Body of pancreas (tissue), 4 donors: ENCODE measurements around the gene BCL6.

Experiments
- POLR2A ChIP-seq, 3 donors: fragments of 450-650 bp; IDR thresholded peaks; one replicate each; pipeline ENCODE4 v1.6.1; 2016; ENCODE audit warnings: antibody characterized with exemption in 3 of 3, mild to moderate bottlenecking in 2 of 3
- TF ChIP-seq, protein P1 (sequence below), 7 experiments: fragments of 450-650 bp in 4 of 7; fragments of 200-600 bp in 3 of 7; sonication (generic) in 3 of 7; IDR thresholded peaks; one replicate each; pipeline ENCODE4 v1.5.1; 2016 to 2019; ENCODE audit warnings: antibody characterized with exemption in 7 of 7

DNA sequence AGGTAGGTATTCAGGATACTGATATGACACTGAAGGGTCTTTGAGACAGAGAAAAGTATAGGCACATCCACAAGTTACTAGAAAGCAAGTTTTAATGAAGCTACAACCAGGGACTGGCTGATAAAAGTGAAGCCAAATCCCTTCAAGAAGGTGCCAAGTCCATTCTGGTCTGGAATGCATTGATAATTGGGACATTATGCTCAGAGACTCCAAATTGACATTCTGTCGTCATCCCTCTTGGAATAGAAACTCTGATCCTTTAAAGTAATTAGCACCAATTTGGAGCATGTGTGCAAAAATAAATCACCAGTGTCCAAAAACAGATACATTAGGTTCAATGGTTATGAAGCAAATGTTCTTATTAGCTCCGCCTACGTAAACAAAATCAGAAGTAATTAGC lies 47.3 kb upstream of the BCL6 start:
- no peak for TF ChIP-seq POLR2A (IDR thresholded peaks at IDR 0.05)
- TF ChIP-seq, protein P1, sequence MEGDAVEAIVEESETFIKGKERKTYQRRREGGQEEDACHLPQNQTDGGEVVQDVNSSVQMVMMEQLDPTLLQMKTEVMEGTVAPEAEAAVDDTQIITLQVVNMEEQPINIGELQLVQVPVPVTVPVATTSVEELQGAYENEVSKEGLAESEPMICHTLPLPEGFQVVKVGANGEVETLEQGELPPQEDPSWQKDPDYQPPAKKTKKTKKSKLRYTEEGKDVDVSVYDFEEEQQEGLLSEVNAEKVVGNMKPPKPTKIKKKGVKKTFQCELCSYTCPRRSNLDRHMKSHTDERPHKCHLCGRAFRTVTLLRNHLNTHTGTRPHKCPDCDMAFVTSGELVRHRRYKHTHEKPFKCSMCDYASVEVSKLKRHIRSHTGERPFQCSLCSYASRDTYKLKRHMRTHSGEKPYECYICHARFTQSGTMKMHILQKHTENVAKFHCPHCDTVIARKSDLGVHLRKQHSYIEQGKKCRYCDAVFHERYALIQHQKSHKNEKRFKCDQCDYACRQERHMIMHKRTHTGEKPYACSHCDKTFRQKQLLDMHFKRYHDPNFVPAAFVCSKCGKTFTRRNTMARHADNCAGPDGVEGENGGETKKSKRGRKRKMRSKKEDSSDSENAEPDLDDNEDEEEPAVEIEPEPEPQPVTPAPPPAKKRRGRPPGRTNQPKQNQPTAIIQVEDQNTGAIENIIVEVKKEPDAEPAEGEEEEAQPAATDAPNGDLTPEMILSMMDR (IDR thresholded peaks at IDR 0.05), result no peak
